ENCODE data around the gene CEP164.
"Not testable (repeated sequence)": the region's sequence is repeated elsewhere in the genome, so short reads cannot be mapped to it uniquely, and the experiment has no call there.

Gene CEP164

DNA sequence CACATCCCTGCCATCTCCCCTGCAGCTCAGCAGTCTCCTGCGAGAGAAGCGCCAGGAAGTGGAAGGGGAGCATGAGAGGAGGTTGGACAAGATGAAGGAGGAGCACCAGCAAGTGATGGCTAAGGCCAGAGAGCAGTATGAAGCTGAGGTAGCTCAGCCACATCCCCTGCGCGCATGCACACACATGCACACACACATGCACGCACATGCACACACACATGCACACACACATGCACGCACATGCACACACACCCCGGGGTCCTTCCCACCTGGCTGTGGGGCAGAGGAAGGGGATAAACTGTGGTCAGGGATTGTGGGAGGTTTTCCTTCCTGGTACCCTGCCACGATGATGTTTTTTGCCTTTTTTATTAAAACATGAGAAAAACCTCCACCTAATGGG lies 65.3 kb downstream of the CEP164 start:
- no peak for DNase-seq (ENCODE audit: low read depth, low spot score)

DNA sequence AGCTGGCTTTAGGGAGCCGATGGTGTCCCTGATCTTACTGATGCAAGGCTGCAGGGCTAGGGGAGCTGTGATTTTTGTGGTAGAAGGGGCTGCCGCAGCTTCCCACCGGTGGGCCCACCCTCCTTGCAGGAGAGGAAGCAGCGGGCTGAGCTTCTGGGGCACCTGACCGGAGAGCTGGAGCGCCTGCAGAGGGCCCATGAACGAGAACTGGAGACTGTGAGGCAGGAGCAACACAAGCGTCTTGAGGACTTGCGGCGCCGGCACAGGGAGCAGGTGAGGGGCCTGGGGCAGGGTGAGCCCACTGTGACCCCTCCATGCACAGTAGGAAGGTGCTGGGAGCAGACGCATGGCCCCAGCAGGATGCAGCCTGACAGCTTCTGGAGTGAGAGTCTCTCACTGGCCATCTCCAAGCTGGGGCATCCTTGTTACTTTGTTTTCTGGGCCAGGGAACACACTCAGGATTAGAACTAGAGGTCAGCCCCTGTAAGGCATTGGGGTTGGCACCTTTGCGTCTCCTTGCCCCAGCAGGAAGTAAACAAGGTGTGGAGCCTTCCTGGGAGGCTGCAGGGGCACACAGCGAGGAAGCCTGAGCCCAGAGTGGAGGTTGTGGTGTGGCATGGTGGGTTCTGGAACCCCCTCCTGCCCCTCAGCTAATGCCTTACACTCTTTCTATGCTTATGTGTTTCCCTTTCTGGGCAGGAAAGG lies 66.7 kb downstream of the CEP164 start:
- no peak for DNase-seq (ENCODE audit: low read depth, low spot score)

DNA sequence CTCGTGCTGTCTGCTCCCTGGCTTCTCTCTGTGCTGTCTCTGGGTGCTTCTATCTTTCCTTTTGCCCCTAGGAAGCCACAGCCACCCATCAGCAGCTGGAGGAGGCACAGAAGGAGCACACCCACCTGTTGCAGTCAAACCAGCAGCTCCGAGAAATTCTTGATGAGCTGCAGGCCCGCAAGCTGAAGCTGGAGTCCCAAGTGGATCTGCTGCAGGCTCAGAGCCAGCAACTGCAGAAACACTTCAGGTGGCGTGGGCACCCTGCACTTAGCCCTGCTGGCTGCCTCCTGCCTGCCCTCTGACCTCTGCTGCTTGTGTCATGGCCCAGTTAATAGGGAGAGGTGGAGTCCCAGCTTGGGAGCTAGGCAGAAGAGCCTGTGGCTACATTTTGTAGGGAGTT lies 67.8 kb downstream of the CEP164 start:
- no peak for DNase-seq (ENCODE audit: low read depth, low spot score)

DNA sequence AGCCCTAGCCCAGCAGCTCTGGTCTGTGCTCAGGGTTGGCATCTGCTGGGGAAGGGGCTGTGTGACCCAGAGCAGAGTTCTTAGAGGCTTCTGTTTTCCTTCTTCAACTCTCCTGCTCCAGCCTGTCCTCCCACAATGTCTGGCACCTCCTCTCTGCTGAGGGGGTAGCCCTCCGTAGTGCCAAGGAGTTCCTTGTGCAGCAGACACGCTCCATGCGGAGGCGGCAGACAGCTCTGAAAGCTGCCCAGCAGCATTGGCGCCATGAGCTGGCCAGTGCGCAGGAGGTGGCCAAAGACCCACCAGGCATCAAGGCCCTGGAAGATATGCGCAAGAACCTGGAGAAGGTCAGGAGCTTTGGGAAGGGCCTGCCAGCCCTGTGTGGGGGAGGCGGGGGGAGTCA lies 69.3 kb downstream of the CEP164 start:
- DNase-seq (ENCODE audit: low read depth, low spot score) = no peak

DNA sequence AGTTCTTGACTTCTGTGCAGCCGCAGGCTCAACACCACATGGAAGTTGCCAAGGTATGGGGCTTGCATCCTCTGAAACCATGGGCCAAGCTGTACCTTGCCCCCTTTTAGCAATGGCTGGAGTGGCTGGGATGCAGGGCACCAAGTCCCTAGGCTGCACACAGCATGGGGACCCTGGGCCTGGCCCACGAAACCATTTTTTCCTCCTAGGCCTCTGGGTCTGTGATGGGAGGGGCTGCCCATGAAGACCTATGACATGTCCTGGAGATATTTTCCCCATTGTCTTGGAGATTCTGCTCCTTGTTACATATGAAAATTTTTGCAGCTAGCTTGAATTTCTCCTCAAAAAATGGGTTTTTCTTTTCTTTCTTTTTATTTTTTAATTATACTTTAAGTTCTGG lies 71.0 kb downstream of the CEP164 start:
- not testable (repeated sequence) for DNase-seq (ENCODE audit: low read depth, low spot score)

DNA sequence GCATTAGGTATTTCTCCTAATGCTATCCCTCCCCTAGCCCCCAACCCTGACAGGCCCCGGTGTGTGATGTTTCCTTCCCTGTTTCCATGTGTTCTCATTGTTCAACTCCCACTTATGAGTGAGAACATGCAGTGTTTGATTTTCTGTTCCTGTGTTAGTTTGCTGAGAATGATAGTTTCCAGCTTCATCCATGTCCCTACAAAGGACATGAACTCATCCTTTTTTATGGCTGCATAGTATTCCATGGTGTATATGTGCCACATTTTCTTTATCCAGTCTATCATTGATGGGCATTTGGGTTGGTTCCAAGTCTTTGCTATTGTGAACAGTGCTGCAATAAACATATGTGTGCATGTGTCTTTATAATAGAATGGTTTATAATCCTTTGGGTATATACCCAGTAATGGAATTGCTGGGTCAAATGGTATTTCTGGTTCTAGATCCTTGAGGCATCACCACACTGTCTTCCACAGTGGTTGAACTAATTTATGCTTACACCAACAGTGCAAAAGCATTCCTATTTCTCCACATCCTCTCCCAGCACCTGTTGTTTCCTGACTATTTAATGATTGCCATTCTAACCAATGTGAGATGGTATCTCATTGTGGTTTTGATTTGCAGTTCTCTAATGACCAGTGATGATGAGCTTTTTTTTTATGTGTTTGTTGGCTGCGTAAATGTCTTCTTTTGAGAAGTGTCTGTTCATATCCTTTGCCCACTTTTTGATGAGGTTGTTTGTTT lies 71.6 kb downstream of the CEP164 start:
- not testable (repeated sequence) for DNase-seq (ENCODE audit: low read depth, low spot score)

DNA sequence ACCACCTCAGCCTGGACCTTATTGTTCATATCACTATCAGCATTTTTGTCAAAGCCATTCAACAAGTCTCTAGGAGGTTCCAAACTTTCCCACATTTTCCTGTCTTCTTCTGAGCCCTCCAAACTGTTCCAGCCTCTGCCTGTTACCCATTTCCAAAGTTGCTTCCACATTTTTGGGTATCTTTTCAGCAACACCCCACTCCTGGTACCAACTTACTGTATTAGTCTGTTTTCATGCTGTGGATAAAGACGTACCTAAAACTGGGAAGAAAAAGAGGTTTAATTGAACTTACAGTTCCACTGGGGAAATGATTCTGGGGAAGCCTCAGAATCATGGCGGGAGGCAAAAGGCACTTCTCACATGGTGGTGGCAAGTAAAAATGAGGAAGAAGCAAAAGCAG lies 78.2 kb downstream of the CEP164 start:
- DNase-seq (ENCODE audit: low read depth, low spot score) = not testable (repeated sequence)

DNA sequence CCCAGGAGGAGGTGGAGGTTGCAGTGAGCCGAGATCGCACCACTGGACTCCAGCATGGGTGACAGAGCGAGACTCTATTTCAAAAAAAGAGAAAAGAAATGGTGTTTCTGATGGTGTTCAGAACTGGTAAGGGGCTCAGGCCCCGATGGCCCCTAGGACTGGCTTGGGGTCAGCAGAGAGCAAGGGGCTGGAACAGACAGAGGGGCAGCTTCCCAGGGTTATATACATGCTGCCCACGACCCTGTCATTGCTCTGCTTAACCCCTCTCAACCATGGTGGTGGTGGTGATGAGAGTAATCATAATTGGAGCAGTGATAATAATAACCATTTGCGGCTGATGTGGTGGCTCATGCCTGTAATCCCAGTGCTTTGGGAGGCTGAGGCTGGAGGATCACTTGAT lies 79.4 kb downstream of the CEP164 start:
- no peak for DNase-seq (ENCODE audit: low read depth, low spot score)

DNA sequence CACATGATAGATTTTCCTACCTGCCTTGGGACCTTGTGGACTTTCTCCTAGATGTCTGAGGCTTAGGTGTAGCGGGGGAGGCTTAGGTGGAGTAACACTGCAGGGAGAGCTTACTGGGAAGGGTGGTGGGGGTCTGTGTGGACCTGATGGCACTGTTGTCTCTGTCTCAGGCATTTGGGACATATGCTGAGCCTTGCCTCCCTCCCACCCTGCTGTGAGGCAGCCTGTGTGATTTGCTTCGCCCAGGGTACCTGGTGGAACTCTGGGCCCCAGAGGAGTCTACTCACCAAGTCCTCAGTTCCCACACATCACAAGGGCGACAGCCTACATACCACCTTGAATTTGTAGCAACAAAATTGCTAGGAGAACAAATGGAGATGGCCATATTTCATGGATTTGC lies 80.7 kb downstream of the CEP164 start:
- DNase-seq (ENCODE audit: low read depth, low spot score) = no peak

DNA sequence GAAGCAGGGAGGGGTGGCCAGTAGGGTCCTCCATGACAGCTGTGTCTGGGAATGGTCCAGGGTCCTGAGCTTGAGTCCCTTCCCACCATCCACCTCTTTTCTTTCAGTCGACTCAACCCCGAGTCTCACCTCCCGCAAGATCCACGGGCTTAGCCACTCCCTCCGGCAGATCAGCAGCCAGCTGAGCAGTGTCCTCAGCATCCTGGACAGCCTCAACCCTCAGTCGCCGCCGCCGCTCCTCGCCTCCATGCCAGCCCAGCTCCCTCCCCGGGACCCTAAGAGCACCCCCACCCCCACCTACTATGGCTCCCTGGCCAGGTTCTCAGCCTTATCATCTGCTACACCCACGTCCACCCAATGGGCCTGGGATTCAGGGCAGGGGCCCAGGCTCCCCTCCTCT lies 81.9 kb downstream of the CEP164 start:
- no peak for DNase-seq (ENCODE audit: low read depth, low spot score)

DNA sequence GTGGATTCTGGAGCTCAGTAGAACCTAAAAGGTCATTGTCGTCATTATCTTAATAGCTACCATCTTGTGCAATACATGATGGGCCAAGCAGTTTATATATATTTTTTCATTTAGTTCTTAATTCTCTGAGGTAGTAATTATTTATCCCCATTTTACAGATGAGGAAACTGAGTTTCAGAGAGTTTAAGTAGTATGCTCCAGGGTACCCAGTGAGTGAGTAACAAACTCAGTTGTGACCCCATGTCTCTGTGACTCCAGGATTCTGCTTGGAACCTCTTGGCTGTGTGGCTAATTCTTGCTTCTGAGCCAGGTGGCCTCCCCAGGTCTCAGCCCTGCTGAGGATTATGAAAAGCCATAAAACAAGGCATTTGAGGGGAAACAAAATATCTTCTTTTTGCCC lies 82.6 kb downstream of the CEP164 start:
- no peak for DNase-seq (ENCODE audit: low read depth, low spot score)

DNA sequence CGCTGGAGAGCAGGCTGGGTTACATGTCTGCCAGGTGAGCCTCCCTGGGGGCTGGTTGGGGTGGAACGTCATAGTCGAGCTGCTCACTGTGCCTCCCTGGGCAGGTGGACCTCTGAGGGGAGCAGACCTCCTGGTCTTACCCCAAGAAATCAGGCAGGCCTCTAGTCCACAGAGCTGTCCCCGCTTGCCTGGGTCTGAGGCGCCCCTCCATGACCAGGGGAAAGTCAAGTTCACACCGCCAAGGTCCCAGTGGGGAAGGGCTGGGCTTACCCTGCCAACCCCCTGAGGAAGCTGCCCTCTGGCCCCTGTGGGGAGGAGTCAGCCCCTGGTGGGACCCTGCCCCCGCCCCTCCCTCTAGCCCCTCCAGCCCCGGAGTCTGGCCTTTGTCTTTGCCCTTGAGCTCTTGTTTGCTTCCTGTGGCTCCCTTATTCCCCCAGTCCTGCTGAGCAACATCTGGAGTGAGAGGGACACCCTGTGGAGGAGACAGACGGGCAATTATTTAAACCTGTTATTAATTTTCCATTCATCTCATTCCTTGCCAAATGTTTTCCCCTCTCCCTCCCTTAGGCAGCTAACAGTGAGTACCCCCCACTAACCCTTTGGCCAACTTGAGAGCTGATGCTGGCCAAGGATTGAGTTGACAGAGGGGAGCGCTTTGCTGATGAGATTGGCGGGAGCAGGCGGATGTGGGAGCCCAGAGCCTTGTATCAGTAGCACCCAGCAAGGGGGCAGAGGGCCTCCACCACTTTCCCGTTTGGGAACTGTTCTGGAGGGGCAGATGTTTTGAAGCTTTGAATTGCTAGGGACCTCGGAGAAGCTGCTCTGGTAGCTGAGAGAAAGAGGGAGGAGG lies 83.4 kb downstream of the CEP164 start:
- no peak for DNase-seq (ENCODE audit: low read depth, low spot score)

DNA sequence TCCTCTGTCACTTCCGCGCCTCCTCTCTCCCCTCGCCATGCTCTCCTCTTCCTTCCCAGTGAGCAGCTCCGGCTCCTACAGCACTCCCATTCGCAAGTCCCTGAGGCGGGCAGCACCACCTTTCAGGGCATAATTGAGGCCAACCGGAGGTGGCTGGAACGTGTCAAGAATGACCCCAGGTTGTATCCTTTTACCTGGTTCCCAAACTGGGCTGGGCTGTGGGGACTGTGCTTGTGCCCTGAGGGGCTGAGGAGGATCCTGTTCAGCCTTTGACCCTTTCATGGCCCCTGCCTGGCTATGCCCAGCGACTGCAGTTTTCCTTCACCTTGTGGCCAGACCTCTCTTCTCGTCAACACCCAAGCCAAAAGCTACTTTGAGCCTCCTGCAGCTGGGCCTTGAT lies 84.1 kb downstream of the CEP164 start:
- DNase-seq (ENCODE audit: low read depth, low spot score) = no peak

DNA sequence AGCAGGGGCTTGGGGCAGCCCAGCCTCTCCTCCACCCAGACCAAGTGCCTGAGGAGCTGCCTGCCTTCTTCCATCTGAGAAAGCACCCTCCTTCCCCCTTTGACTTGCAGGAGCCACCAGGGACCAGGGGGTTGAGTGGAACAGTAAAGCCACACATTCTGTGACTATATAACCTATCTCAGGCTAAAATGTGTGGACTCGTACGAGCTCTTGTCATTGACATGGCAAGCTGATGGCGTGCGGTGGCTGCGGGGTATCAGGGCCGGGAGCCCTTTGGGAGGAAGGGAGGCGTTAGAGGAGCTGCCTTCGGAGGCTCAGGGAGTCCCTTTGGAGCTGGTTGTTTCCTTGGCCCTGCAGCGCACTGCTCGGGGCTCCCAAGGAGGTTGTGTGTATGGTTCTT lies 84.5 kb downstream of the CEP164 start:
- no peak for DNase-seq (ENCODE audit: low read depth, low spot score)

DNA sequence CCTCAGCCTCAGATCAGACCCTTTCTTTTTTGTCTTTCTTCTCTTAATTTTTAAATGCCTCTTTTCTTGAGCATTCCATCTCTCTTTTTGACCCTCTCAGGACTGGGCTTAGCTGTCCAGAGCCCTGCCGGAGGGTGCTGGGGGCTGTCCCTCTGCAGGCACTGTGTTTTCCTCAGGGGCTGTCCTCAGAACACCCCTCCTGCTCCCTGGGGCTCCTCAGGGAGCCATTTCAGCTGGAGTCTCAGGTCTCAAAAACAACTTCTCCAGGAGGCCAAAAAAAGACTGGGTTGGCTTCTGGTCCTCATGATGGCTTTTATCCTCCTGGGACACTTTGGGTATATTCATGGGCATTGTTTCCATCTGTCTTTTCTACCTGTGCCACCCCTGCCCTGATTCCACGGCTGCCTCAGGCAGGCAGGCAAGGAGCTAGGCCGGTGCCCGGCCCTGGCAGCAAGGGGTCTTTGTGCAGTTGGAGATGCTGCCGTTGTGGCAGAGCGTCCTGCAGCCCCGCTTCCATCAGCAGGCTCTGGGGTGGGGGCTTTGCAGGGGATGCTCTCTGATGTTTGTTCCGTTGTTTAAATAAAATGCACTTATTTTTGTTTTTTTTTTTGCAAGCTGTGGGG lies 85.1 kb downstream of the CEP164 start:
- no peak for DNase-seq (ENCODE audit: low read depth, low spot score)

DNA sequence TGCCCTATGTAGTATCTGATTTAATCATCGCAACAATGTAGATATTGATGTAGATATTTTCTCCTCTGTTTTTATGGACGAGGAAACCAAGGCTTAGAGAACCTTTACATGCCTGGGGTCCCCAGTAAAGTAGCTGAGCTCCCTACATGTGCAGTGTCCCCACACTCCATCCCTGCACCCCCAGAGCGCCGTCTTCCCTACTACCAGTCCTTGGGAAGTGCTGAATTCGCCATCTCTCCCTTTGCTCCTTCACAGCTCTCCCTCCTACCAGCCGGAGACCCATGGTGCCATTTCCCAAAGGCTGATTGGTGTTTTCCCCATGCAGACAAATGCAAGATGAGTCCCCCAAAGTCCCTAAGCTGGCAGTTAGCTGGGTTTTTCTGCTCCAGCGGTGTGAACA lies 86.0 kb downstream of the CEP164 start:
- DNase-seq (ENCODE audit: low read depth, low spot score) = no peak

DNA sequence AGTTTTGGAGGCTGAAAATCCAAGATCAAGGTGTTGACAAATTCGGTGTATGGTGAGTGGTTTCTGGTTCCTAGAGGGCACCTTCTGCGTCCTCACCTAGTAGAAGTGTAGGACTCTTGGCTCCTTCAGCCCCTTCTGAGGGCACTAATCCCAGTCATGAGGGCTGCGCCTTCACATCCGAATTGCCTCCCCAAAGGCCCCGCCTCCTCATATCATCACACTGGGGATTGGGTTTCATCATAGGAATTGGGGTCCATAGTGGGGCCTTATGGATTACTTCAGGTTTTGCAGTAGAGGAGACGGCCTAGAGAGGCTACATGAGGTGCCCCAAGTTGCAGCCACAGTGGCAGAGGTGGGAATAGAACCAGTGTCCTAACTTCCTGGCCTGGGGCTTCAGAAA lies 87.1 kb downstream of the CEP164 start:
- DNase-seq (ENCODE audit: low read depth, low spot score) = no peak

DNA sequence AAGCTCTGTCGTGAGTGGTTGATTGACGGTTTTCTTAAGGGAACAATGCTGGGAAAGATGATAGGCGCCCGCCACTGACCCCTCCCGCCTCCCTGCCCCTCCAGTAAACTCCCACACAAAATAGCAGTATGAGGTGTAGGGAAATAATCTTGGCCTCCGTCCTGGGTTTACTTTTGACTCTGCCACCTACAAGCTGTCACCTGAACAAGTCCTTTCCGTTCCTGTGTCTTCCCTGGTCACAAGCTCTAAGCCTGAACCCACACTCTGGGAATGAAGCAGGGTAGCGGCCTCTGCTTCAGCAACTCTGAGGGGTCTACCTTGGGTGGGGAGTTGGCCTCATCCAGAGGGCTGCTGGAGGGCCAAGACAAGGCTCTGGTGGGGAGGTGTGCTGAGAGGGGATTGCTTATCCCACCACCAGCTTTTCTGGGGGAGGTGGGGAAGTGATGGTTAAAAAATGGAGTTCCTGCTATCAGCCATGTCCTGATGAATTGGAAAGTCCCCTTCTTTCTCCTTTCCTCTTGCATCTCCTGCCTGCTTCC lies 87.8 kb downstream of the CEP164 start:
- no peak for DNase-seq (ENCODE audit: low read depth, low spot score)

DNA sequence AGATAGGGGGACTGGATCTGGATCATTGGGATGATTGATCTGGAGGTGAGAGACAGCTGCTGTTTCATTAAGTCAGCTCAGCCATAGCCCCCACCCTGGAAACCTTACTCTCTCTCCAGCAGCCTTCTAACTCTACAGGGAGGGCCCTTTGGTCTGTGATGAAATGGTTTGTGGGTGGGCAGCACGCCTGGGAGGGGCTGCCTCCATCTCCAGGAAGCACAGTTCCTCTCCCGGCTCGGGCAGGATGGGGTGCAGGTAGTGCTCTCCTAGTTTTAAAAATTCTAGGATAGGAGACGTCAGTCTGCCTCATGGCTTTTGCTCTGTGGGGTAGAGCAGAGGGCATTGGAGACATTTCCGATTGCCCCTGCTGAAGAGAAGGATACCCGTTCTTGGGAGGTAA lies 89.7 kb downstream of the CEP164 start:
- DNase-seq (ENCODE audit: low read depth, low spot score) = no peak

DNA sequence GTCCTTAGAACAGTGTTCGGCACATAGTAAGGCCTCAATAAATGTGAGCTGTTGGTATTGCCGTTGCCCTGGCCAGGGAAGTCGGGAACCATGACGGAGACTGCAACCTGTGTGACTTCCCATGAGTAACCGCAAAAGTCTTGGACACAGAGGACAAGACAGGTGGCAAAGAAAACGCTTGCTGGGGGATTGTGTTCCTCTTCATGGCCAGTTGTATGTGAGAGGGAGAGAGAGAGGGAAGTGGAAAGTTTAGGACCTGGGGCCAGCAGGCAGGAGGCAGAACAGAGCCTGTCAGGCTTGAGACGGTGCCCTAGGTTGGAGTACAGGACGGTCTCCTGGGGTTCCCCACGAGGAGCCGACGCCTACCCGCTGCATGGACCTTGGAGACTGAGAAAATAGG lies 90.2 kb downstream of the CEP164 start:
- DNase-seq (ENCODE audit: low read depth, low spot score) = no peak

DNA sequence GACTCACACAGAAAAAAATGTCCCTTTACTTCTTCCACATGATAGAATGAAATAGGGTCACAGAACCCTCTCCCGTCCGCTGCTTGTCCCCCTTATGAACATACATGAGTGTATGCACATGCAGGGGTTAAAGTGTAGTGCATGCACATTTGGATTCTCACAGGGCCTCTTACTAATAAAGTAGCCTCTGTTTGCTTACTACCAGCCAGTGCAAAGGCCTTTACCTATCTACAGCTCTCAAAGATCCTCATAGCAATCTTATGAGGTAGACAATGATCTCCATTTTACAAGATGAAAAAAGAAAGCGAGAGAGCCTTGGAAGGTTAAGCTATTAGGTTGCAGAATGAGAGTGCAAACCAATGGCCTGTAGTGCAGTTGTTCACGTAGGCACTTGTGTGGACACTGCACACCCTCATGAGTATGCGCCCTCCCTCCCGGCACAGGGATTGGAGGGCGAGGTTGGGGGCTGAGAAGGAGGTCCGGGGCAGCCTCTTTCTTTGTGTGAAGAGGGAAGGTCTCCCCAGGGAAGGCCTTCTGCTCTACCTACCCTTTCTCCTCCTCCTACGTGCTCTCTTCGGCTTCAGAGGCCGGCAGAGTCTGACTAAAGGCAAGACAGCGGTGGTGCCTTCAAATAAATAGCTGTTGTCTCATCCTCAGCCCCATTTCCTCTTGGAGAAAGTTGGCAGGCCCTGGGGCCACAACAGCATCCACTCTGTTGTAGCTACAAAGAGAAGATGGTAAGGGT lies 91.3 kb downstream of the CEP164 start:
- no peak for DNase-seq (ENCODE audit: low read depth, low spot score)
